GM18502 (cell line): ENCODE measurements around the gene RNF19B.
"Not testable (repeated sequence)": the region's sequence is repeated elsewhere in the genome, so short reads cannot be mapped to it uniquely, and the experiment has no call there.

Experiments
- ATAC-seq: cut with Tn5 transposase; IDR thresholded peaks from one replicate; pipeline ENCODE4 v1.9.1; 2021; ENCODE audit warnings: mild to moderate bottlenecking; ENCODE audit not compliant: unreplicated experiment, poor library complexity

Gene RNF19B

GRCh38 chr1:32964461-32965250 lies at the start of gene RNF19B:
RNF19B (minus strand) TSS chr1:32964809; CDS start chr1:32964685, 124 bp downstream.
- peak; percentile 81 for ATAC-seq

- ATAC-seq, result no peak
Measured at GRCh38 chr1:33013791-33014190, 49.2 kb upstream of the RNF19B start.

- no peak for ATAC-seq
Measured at GRCh38 chr1:33012165-33012564, 47.6 kb upstream of the RNF19B start.

GRCh38 chr1:33010932-33011731 lies 46.5 kb upstream of the RNF19B start:
- no peak for ATAC-seq

GRCh38 chr1:33009561-33009960 lies 45.0 kb upstream of the RNF19B start:
- no peak for ATAC-seq

GRCh38 chr1:33008051-33008914 lies 43.7 kb upstream of the RNF19B start:
- no peak for ATAC-seq

GRCh38 chr1:33007190-33008050 lies 42.8 kb upstream of the RNF19B start:
- no peak for ATAC-seq

GRCh38 chr1:33005838-33006421 lies 41.3 kb upstream of the RNF19B start:
- ATAC-seq, result no peak

GRCh38 chr1:33005117-33005837 lies 40.7 kb upstream of the RNF19B start:
- ATAC-seq, result no peak

GRCh38 chr1:33004613-33005012 lies 40.0 kb upstream of the RNF19B start:
- ATAC-seq, result no peak

GRCh38 chr1:33003657-33004056 lies 39.0 kb upstream of the RNF19B start:
- no peak for ATAC-seq

GRCh38 chr1:33002006-33002405 lies 37.4 kb upstream of the RNF19B start:
- ATAC-seq, result no peak

GRCh38 chr1:33001282-33001681 lies 36.7 kb upstream of the RNF19B start:
- ATAC-seq, result no peak

GRCh38 chr1:33000427-33001026 lies 35.9 kb upstream of the RNF19B start:
- no peak for ATAC-seq

GRCh38 chr1:32998997-32999396 lies 34.4 kb upstream of the RNF19B start:
- ATAC-seq, result no peak

- ATAC-seq, result no peak
Measured at GRCh38 chr1:32998064-32998463, 33.5 kb upstream of the RNF19B start.

GRCh38 chr1:32997381-32997891 lies 32.8 kb upstream of the RNF19B start:
- ATAC-seq, result no peak

GRCh38 chr1:32993324-32993636 lies 28.7 kb upstream of the RNF19B start:
- ATAC-seq, result not testable (repeated sequence)
